ENCODE measurements around the gene PMPCB.

The PMPCB gene

GRCh38 chr7:103336761-103337160 lies 39.5 kb downstream of the PMPCB start:
- no peak for DNase-seq

GRCh38 chr7:103338864-103339263 lies 41.6 kb downstream of the PMPCB start:
- no peak for DNase-seq

- no peak for DNase-seq
Measured at GRCh38 chr7:103341466-103341865, 44.2 kb downstream of the PMPCB start.

- no peak for DNase-seq
Measured at GRCh38 chr7:103343332-103343731, 46.1 kb downstream of the PMPCB start.

GRCh38 chr7:103343758-103344452 lies 46.7 kb downstream of the PMPCB start:
- DNase-seq, result peak; percentile 77

- DNase-seq, result peak; percentile 94
Measured at GRCh38 chr7:103344453-103345149, 47.4 kb downstream of the PMPCB start, which contains the start of gene DNAJC2. Gene DNAJC2, minus strand, starts transcription at chr7:103344767. Its CDS starts 145 bp downstream, at chr7:103344622.

- DNase-seq, result no peak
Measured at GRCh38 chr7:103346396-103346795, 49.2 kb downstream of the PMPCB start.

GRCh38 chr7:103347507-103348267 lies 50.5 kb downstream of the PMPCB start, which contains the start of gene PSMC2:
Gene PSMC2, plus strand, starts transcription at chr7:103347643. Its CDS starts 69 bp downstream, at chr7:103347712.
- peak; percentile 93 for DNase-seq

- peak; percentile 68 for DNase-seq
Measured at GRCh38 chr7:103348452-103348851, 51.2 kb downstream of the PMPCB start.

- no peak for DNase-seq
Measured at GRCh38 chr7:103348959-103349358, 51.7 kb downstream of the PMPCB start.

- DNase-seq, result no peak
Measured at GRCh38 chr7:103349805-103350204, 52.6 kb downstream of the PMPCB start.
